Spleen (tissue), 11 donors: ENCODE measurements around the gene ACYP2. TPM values are rescaled to one million over a fixed set of nuclear protein-coding genes. Genes with fewer than 3 reads are reported as not detected.

ENCODE experiments used
- DNase-seq: peaks from one replicate; pipeline ENCODE4 v3.0.0-alpha.2; 2020
- H3K27ac ChIP-seq, 8 donors: fragments of 200-600 bp; sonication (generic) in 7 of 8; 1 replicate in 4 of 8; 2 replicates in 4 of 8; pipeline versions ENCODE4 v1.5.0 to v1.8.0; 2016 to 2021; ENCODE audit warnings: inconsistent platforms in 4 of 8, mild to moderate bottlenecking in 4 of 8, moderate library complexity in 1 of 8
- H3K27me3 ChIP-seq, 7 donors: fragments of 200-600 bp; sonication (generic) in 6 of 7; replicated peaks in 1 of 7; 1 replicate in 4 of 7; 2 replicates in 3 of 7; pipeline versions ENCODE4 v1.5.0 to v1.8.0; 2016 to 2021; ENCODE audit warnings: inconsistent platforms in 3 of 7, mild to moderate bottlenecking in 1 of 7
- H3K36me3 ChIP-seq, 6 donors: fragments of 200-600 bp; sonication (generic) in 5 of 6; 1 replicate in 4 of 6; 2 replicates in 2 of 6; pipeline versions ENCODE4 v1.5.0 to v1.8.0; 2016 to 2021; ENCODE audit warnings: inconsistent platforms in 2 of 6
- H3K4me1 ChIP-seq, 6 donors: fragments of 200-600 bp; sonication (generic) in 5 of 6; 1 replicate in 3 of 6; 2 replicates in 3 of 6; pipeline versions ENCODE4 v1.5.0 to v1.8.0; 2016 to 2021; ENCODE audit warnings: inconsistent platforms in 3 of 6
- H3K4me3 ChIP-seq, 8 donors: fragments of 200-600 bp; sonication (generic) in 7 of 8; 1 replicate in 4 of 8; 2 replicates in 4 of 8; pipeline versions ENCODE4 v1.5.0 to v1.8.0; 2016 to 2021; ENCODE audit warnings: inconsistent platforms in 4 of 8, mild to moderate bottlenecking in 4 of 8, moderate library complexity in 2 of 8
- H3K9me3 ChIP-seq, 8 donors: fragments of 200-600 bp; sonication (generic) in 7 of 8; 1 replicate in 4 of 8; 2 replicates in 4 of 8; pipeline versions ENCODE4 v1.5.0 to v1.8.0; 2016 to 2021; ENCODE audit warnings: inconsistent platforms in 4 of 8
- POLR2A ChIP-seq, 3 donors: fragments of 450-650 bp; IDR thresholded peaks; one replicate each; pipeline ENCODE4 v1.5.1; 2017; ENCODE audit warnings: antibody characterized with exemption in 3 of 3, mild to moderate bottlenecking in 1 of 3
- POLR2AphosphoS5 ChIP-seq, 3 donors: sonication (generic); formaldehyde crosslinking; IDR thresholded peaks; one replicate each; pipeline ENCODE4 v1.5.1; 2017; ENCODE audit warnings: antibody characterized with exemption in 3 of 3
- WGBS, 5 donors: extraction: QIAGEN DNeasy Blood & Tissue Kit in 3 of 5; methylation state at CpG; one replicate each; pipeline versions ENCODE4 v1.1.5 to v1.1.7; 2013 to 2018; 5-methylcytosine and 5-hydroxymethylcytosine counted together
- intact Hi-C: fragments of 100-400 bp; cut with DNase I; formaldehyde crosslinking; loops from one replicate; pipeline ENCODE4 v1.15.0; 2023; ENCODE audit warnings: low total_unique reads
- polyA plus RNA-seq, 3 donors: library from polyadenylated mRNA; stranded (reverse); fragments of 200-250 nt; gene quantifications; one replicate each; pipeline ENCODE4 v1.2.1, GENCODE V29; 2013
- total RNA-seq, 7 donors: library from RNA; depleted of rRNA in 3 of 7; stranded (reverse); fragments of >200 nt in 3 of 7; fragmentation: NEBNext Ultra II Directional in 4 of 7; extraction: Animal tissue kit (Norgen Biotek cat#: 25700) in 4 of 7; gene quantifications; one replicate each; pipeline versions ENCODE4 v1.1.0 to v1.2.1, GENCODE V29; 2016 to 2021
- TF ChIP-seq, protein P1 (sequence below), 11 experiments: fragments of 200-600 bp in 7 of 11; fragments of 450-650 bp in 4 of 11; sonication (generic) in 4 of 11; IDR thresholded peaks in 8 of 11; conservative IDR thresholded peaks in 3 of 11; 1 replicate in 7 of 11; 2 replicates in 4 of 11; pipeline versions ENCODE4 v1.4.0 to v1.8.0; 2016 to 2021; ENCODE audit warnings: antibody characterized with exemption in 11 of 11, inconsistent platforms in 4 of 11, mild to moderate bottlenecking in 1 of 11
- donor health status: healthy with polysubstance abuse.
- donor health status: DM: no; HTN: no; CAD: no; lungs with moderate emphysema.
- donor health status: DM: no; HTN: no; CAD: no.
- donor health status: Bipolar disorder and iron deficiency.
- donor health status: healthy.
- donor health status: DM: no; HTN: no; CAD: no.
- donor health status: DM: yes; HTN: yes; CAD: no.

Gene ACYP2
- total and polyA plus RNA-seq, 10 donors, result 14.6 to 32.3 (median 21.7) TPM

DNA sequence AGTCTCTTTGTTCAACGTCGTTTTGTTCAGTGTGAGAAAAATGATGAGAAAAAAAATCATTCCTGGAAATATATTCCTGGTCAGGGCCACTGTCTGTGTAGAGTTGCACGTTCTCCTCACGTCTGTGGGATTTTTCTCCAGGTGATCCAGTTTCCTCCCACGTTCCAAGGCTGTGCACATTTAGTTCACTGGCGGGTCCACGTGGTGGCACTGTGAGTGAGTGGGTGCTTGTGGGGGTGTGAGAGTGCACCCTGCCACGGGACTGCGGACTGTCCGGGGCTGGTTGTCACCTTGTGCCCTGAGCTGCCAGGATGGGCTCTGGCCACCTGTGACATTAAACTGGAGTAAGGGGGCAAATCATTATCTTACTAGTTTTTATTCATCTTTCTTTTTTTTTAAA lies 30.3 kb upstream of the ACYP2 start:
- H3K27ac ChIP-seq, result no peak overlapping the region
- H3K4me1 ChIP-seq, result no peaks in the 10 kb centered on the region
- peaks cover 0 to 7% (median 0%) of the 10 kb centered on the region in 6 donors for H3K36me3 ChIP-seq
- no peak for DNase-seq
- WGBS, 5 donors, result 65 to 92% (median 83%) methylated on average over 10 of the region's 10 CpGs
- TF ChIP-seq POLR2A (IDR thresholded peaks at IDR 0.05) (no peak), POLR2AphosphoS5 (IDR thresholded peaks at IDR 0.05) (no peak)
- TF ChIP-seq, protein P1, sequence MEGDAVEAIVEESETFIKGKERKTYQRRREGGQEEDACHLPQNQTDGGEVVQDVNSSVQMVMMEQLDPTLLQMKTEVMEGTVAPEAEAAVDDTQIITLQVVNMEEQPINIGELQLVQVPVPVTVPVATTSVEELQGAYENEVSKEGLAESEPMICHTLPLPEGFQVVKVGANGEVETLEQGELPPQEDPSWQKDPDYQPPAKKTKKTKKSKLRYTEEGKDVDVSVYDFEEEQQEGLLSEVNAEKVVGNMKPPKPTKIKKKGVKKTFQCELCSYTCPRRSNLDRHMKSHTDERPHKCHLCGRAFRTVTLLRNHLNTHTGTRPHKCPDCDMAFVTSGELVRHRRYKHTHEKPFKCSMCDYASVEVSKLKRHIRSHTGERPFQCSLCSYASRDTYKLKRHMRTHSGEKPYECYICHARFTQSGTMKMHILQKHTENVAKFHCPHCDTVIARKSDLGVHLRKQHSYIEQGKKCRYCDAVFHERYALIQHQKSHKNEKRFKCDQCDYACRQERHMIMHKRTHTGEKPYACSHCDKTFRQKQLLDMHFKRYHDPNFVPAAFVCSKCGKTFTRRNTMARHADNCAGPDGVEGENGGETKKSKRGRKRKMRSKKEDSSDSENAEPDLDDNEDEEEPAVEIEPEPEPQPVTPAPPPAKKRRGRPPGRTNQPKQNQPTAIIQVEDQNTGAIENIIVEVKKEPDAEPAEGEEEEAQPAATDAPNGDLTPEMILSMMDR (IDR thresholded peaks at IDR 0.05 in 8 of 11, conservative IDR thresholded peaks at IDR 0.05 in 3 of 11), result peak in 1 of 11 experiments; percentile 12
- H3K4me3 ChIP-seq, result no peak overlapping the region
- intact Hi-C loops, result no loop called here
- no peaks in the 10 kb centered on the region for H3K9me3 ChIP-seq
- no peaks in the 10 kb centered on the region for H3K27me3 ChIP-seq

DNA sequence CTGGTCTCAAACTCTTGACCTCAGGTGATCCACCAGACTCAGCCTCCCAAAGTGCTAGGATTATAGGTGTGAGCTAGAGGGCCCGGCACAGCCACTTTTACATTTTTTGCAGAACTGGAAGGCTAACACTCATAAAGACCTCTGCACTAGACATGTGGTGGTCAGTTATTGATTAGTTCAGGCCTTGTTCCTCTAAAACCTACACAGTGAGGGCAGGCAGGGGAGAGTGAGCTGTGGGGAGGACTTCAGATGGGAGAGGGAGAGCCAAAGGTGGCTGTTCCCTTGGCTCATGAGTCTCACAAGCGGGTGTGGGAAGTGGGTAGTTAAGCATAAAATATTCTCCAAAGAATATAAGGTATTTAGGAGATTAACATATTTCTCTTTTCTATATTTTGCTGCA lies 29.3 kb upstream of the ACYP2 start:
- DNase-seq, result no peak
- WGBS, 5 donors, result 89 to 98% (median 96%) methylated on average over 2 of the region's 2 CpGs
- no peaks in the 10 kb centered on the region for H3K9me3 ChIP-seq
- no peaks in the 10 kb centered on the region for H3K27me3 ChIP-seq
- no peaks in the 10 kb centered on the region for H3K4me1 ChIP-seq
- H3K4me3 ChIP-seq, result no peak overlapping the region
- TF ChIP-seq, protein P1 (IDR thresholded peaks at IDR 0.05 in 8 of 11, conservative IDR thresholded peaks at IDR 0.05 in 3 of 11), result no peak
- no peak for TF ChIP-seq POLR2A (IDR thresholded peaks at IDR 0.05)
- no peak for TF ChIP-seq POLR2AphosphoS5 (IDR thresholded peaks at IDR 0.05)
- H3K36me3 ChIP-seq, result no peaks in the 10 kb centered on the region
- no peak overlapping the region for H3K27ac ChIP-seq
- intact Hi-C loops, result no loop called here

DNA sequence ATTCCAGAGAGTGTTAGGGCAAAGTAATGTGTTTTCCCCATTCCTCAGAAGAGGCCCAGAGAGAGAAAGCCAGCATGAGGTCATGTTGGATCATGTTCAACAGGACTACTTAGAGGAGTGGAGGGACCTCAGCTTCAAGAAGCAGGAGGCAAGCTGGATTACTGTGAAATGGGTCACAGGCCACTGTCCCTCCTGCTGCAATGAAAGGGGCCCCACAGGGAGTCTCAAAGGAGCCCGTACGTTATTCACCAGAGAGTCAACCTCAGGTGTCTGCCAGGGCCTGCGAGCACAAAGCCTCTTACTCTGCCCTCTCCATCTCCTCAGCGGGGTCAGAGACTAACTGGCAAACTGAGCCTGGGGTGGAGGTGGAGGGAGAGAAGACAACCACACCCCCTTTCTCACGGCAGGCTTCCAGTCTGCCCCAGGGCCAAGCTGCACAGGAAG lies 27.2 kb upstream of the ACYP2 start:
- Histone ChIP-seq H3K27ac (no peak overlapping the region), H3K4me1 (peaks cover 5 to 19% (median 9%) of the 10 kb centered on the region in 6 donors)
- 89 to 95% (median 89%) methylated on average over 5 of the region's 5 CpGs for WGBS, 5 donors

DNA sequence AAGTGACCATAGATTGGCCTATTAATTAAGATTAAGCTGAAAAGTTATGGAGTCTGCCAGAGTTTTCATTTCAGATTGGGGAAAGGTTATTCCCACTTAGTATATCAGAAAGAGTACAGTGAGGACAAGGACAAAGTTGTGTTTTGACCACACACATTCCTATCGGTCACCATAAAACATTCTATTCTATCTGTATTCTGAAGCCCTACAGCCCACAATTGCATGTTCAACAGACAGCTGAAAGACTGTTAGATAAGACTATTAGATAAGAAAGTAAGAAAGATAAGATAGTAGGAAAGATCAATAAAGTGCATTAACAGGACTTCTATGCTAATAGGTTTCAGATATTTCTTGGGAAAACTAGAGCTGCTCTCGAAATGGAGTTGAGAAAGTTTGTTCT lies 26.7 kb upstream of the ACYP2 start:
- H3K27me3 ChIP-seq, result no peaks in the 10 kb centered on the region
- H3K4me3 ChIP-seq, result no peak overlapping the region
- no peak overlapping the region for H3K27ac ChIP-seq
- H3K36me3 ChIP-seq, result no peaks in the 10 kb centered on the region
- no peaks in the 10 kb centered on the region for H3K9me3 ChIP-seq
- TF ChIP-seq, protein P1 (IDR thresholded peaks at IDR 0.05 in 8 of 11, conservative IDR thresholded peaks at IDR 0.05 in 3 of 11), result no peak
- no peak for TF ChIP-seq POLR2AphosphoS5 (IDR thresholded peaks at IDR 0.05)
- TF ChIP-seq POLR2A (IDR thresholded peaks at IDR 0.05), result no peak
- intact Hi-C loops, result no loop called here
- 83 to 94% (median 88%) methylated on average over 2 of the region's 2 CpGs for WGBS, 5 donors
- no peak for DNase-seq
- H3K4me1 ChIP-seq, result peaks cover 5 to 21% (median 10%) of the 10 kb centered on the region in 6 donors

More for the DNA sequence above, 27.2 kb upstream of the ACYP2 start:
- intact Hi-C loops, result no loop called here
- no peak overlapping the region for H3K4me3 ChIP-seq
- no peaks in the 10 kb centered on the region for H3K27me3 ChIP-seq
- no peak for DNase-seq
- H3K36me3 ChIP-seq, result no peaks in the 10 kb centered on the region
- TF ChIP-seq, protein P1 (IDR thresholded peaks at IDR 0.05 in 8 of 11, conservative IDR thresholded peaks at IDR 0.05 in 3 of 11), result no peak
- no peak for TF ChIP-seq POLR2A (IDR thresholded peaks at IDR 0.05)
- no peak for TF ChIP-seq POLR2AphosphoS5 (IDR thresholded peaks at IDR 0.05)
- H3K9me3 ChIP-seq, result no peaks in the 10 kb centered on the region
